GM13976 (cell line): ENCODE data around the gene GGA3.
"Not testable (repeated sequence)": the region's sequence is repeated elsewhere in the genome, so short reads cannot be mapped to it uniquely, and the experiment has no call there.

Experiments
- DNase-seq: peaks from one replicate; pipeline ENCODE4 v3.0.0; 2012; ENCODE audit warnings: low spot score
- CTCF ChIP-seq: IDR thresholded peaks from 2 replicates; pipeline ENCODE4 v1.5.1; 2012; ENCODE audit warnings: borderline replicate concordance, mild to moderate bottlenecking; ENCODE audit not compliant: insufficient read depth; ENCODE audit errors: extremely low read depth, missing control alignments, control extremely low read depth
- in situ Hi-C: fragments of 300-500 bp; cut with MboI; formaldehyde crosslinking; loops from one replicate; pipeline ENCODE4 v1.12.0; 2022; ENCODE audit warnings: low sequenced_read_pairs, mixed read lengths, inconsistent platforms; ENCODE audit not compliant: unreplicated experiment

The GGA3 gene

GRCh38 chr17:75295201-75296158 is 34.1 kb upstream of the GGA3 start:
- TF ChIP-seq CTCF, result no peak
- peak; percentile 73 for DNase-seq
- in situ Hi-C loops, result no loop called here

GRCh38 chr17:75292810-75293448 is 31.5 kb upstream of the GGA3 start:
- in situ Hi-C loops, DNase-seq: not testable (repeated sequence)

GRCh38 chr17:75289832-75290337 is 28.5 kb upstream of the GGA3 start:
- peak; percentile 56 for DNase-seq
- in situ Hi-C loops, result no loop called here
- TF ChIP-seq CTCF, result peak; percentile 38

- peak; percentile 34 for TF ChIP-seq CTCF
- in situ Hi-C loops, result no loop called here
- DNase-seq, result peak; percentile 97
Measured at GRCh38 chr17:75289115-75289831, 27.9 kb upstream of the GGA3 start, which contains the start of gene SLC25A19. TSS of gene SLC25A19 (minus strand) at chr17:75289433. CDS start at chr17:75286764, 2,669 bp downstream.

- in situ Hi-C loops, result no loop called here
- TF ChIP-seq CTCF, result no peak
- DNase-seq, result no peak
Measured at GRCh38 chr17:75288770-75289114, 27.3 kb upstream of the GGA3 start.

- DNase-seq, result peak; percentile 12
- in situ Hi-C loops, result no loop called here
- TF ChIP-seq CTCF, result no peak
Measured at GRCh38 chr17:75288359-75288758, 27.0 kb upstream of the GGA3 start.

GRCh38 chr17:75287221-75287620 is 25.8 kb upstream of the GGA3 start:
- no peak for TF ChIP-seq CTCF
- no peak for DNase-seq
- in situ Hi-C loops, result no loop called here
